Karpas-422 (cell line): ENCODE data around the gene CPS1. TPM values are rescaled to one million over a fixed set of nuclear protein-coding genes. Genes with fewer than 3 reads are reported as not detected.

Experiments
- DNase-seq: peaks from one replicate; pipeline ENCODE4 v3.0.0-alpha.2; 2015
- H2AFZ ChIP-seq: fragments of 200-600 bp; sonication (generic); 2 replicates; pipeline ENCODE4 v1.6.1; 2014; ENCODE audit warnings: antibody characterized with exemption, low read length, mixed read lengths
- H3K27ac ChIP-seq: fragments of 200-600 bp; sonication (generic); 2 replicates; pipeline ENCODE4 v1.5.1; 2014; ENCODE audit warnings: mild to moderate bottlenecking, low read length, moderate library complexity
- H3K27me3 ChIP-seq: fragments of 200-600 bp; sonication (generic); 2 replicates; pipeline ENCODE4 v1.6.1; 2014; ENCODE audit warnings: low read length, mixed read lengths
- H3K36me3 ChIP-seq: fragments of 200-600 bp; sonication (generic); 2 replicates; pipeline ENCODE4 v1.6.1; 2014; ENCODE audit warnings: low read length, mixed read lengths; ENCODE audit not compliant: insufficient read depth
- H3K4me1 ChIP-seq: fragments of 200-600 bp; sonication (generic); 2 replicates; pipeline ENCODE4 v1.6.1; 2014; ENCODE audit warnings: mild to moderate bottlenecking, low read length, mixed read lengths
- H3K4me2 ChIP-seq: fragments of 200-600 bp; sonication (generic); 2 replicates; pipeline ENCODE4 v1.6.1; 2014; ENCODE audit warnings: low read length, low read depth, mild to moderate bottlenecking; ENCODE audit not compliant: poor library complexity, severe bottlenecking
- H3K4me3 ChIP-seq: fragments of 200-600 bp; sonication (generic); 2 replicates; pipeline ENCODE4 v1.5.1; 2014; ENCODE audit warnings: mild to moderate bottlenecking, antibody characterized with exemption, low read length, mixed read lengths
- H3K79me2 ChIP-seq: fragments of 200-600 bp; sonication (generic); 2 replicates; pipeline ENCODE4 v1.6.1; 2014; ENCODE audit warnings: mild to moderate bottlenecking, low read length, mixed read lengths
- H3K9ac ChIP-seq: fragments of 200-600 bp; sonication (generic); 2 replicates; pipeline ENCODE4 v1.6.0; 2014; ENCODE audit warnings: low read length
- H3K9me2 ChIP-seq: fragments of 200-600 bp; sonication (generic), shearing (Covaris generic); replicated peaks from 2 replicates; pipeline ENCODE4 v1.6.0; 2014; ENCODE audit warnings: mild to moderate bottlenecking, low read length, moderate library complexity; ENCODE audit not compliant: insufficient read depth
- H3K9me3 ChIP-seq: fragments of 300-700, 200-600 bp; sonication (generic); 2 replicates; pipeline ENCODE4 v1.6.1; 2014; ENCODE audit warnings: low read length, mixed read lengths
- H4K20me1 ChIP-seq: fragments of 200-600 bp; sonication (generic); 2 replicates; pipeline ENCODE4 v1.6.1; 2014; ENCODE audit warnings: mild to moderate bottlenecking, antibody characterized with exemption, low read length, low read depth; ENCODE audit not compliant: insufficient read depth
- total RNA-seq: library from RNA; depleted of rRNA; stranded (reverse); fragments of >200 nt; shearing (Covaris generic); gene quantifications from 2 replicates; pipeline ENCODE4 v1.2.3, GENCODE V29; 2014; ENCODE audit warnings: low replicate concordance; rRNA removed

Gene CPS1
- total RNA-seq, 1 experiment from 2014 or later = 5.0 TPM

DNA sequence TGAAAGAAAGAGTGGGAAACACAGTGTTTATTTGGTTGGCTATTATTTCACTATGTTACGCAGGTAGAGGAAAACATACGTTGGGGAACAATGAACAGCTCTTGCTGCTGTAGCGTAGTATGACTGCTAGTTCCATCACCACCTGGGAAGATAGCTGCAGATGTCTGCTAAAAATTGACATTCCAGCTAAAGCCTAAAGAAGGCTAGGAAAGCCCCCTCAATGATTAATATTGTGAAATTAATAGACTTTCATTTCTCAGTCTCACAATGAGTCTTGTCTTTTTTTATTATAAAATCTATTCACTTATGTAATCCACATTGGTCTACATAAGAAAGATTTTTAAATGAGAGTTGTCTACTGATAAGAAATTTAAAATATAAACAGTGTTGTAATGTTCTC, 165.7 kb downstream of the CPS1 start:
- Histone ChIP-seq H3K4me3 (no peak overlapping the region), H3K79me2 (no peaks in the 10 kb centered on the region), H3K9me3 (no peaks in the 10 kb centered on the region), H3K27me3 (no peaks in the 10 kb centered on the region), H3K9me2 (no peaks in the 10 kb centered on the region), H3K9ac (no peak overlapping the region), H2AFZ (no peak overlapping the region), H3K4me1 (no peaks in the 10 kb centered on the region), H3K36me3 (no peaks in the 10 kb centered on the region), H3K27ac (no peak overlapping the region), H3K4me2 (no peak overlapping the region), H4K20me1 (no peaks in the 10 kb centered on the region)
- DNase-seq = no peak

GRCh38 chr2:210727549-210727948, 171.2 kb downstream of the CPS1 start:
- no peak for DNase-seq
- Histone ChIP-seq H3K27ac (no peak overlapping the region), H3K9me3 (no peaks in the 10 kb centered on the region), H3K4me3 (no peak overlapping the region), H3K36me3 (no peaks in the 10 kb centered on the region), H3K9ac (no peak overlapping the region), H3K79me2 (no peaks in the 10 kb centered on the region), H3K9me2 (no peaks in the 10 kb centered on the region), H3K4me1 (no peaks in the 10 kb centered on the region), H2AFZ (no peak overlapping the region), H4K20me1 (no peaks in the 10 kb centered on the region), H3K27me3 (no peaks in the 10 kb centered on the region), H3K4me2 (no peak overlapping the region)

Other genes starting within 250 kb of the CPS1 start
- not detected in 2 replicates for gene MYL1, start 241.4 kb upstream of the CPS1 start, total RNA-seq
- gene LANCL1, start 79.8 kb upstream of the CPS1 start, total RNA-seq = 48.7 and 126 TPM in 2 replicates